ENCODE results near the gene DBT.

DBT gene

GRCh38 chr1:100240631-100241030 is 9.0 kb downstream of the DBT start:
- Histone ChIP-seq H3K4me3 (replicated peaks; ENCODE audit: insufficient read depth, low read length) (no peak overlapping the region), H3K27ac (replicated peaks) (no peak overlapping the region), H3K27me3 (ENCODE audit: insufficient read depth, poor library complexity, severe bottlenecking) (no peaks in the 10 kb centered on the region)
- TF ChIP-seq GABPA (IDR thresholded peaks at IDR 0.05; ENCODE audit: low read depth) (no peak), SPI1 (IDR thresholded peaks at IDR 0.05; ENCODE audit: borderline replicate concordance, low read depth) (no peak), POLR2AphosphoS5 (IDR thresholded peaks at IDR 0.05; ENCODE audit: low read depth) (no peak), REST (IDR thresholded peaks at IDR 0.05; ENCODE audit: insufficient replicate concordance, low read depth) (no peak), CTCF (IDR thresholded peaks at IDR 0.05; ENCODE audit: insufficient read depth, low read length) (no peak)
- no peak for DNase-seq (ENCODE audit: low read depth in 1 of 2, low spot score in 1 of 2)

- Histone ChIP-seq H3K27me3 (ENCODE audit: insufficient read depth, poor library complexity, severe bottlenecking) (no peaks in the 10 kb centered on the region), H3K27ac (replicated peaks) (no peak overlapping the region), H3K4me3 (replicated peaks; ENCODE audit: insufficient read depth, low read length) (no peak overlapping the region)
- TF ChIP-seq REST (IDR thresholded peaks at IDR 0.05; ENCODE audit: insufficient replicate concordance, low read depth), result no peak
- TF ChIP-seq GABPA (IDR thresholded peaks at IDR 0.05; ENCODE audit: low read depth), result no peak
- TF ChIP-seq POLR2AphosphoS5 (IDR thresholded peaks at IDR 0.05; ENCODE audit: low read depth), result no peak
- no peak for TF ChIP-seq SPI1 (IDR thresholded peaks at IDR 0.05; ENCODE audit: borderline replicate concordance, low read depth)
- TF ChIP-seq CTCF (IDR thresholded peaks at IDR 0.05; ENCODE audit: insufficient read depth, low read length), result no peak
- DNase-seq (ENCODE audit: low read depth in 1 of 2, low spot score in 1 of 2), result no peak
Observed at GRCh38 chr1:100239961-100240360, 9.7 kb downstream of the DBT start.

GRCh38 chr1:100237091-100237490 is 12.5 kb downstream of the DBT start:
- no peak for TF ChIP-seq REST (IDR thresholded peaks at IDR 0.05; ENCODE audit: insufficient replicate concordance, low read depth)
- TF ChIP-seq POLR2AphosphoS5 (IDR thresholded peaks at IDR 0.05; ENCODE audit: low read depth), result no peak
- TF ChIP-seq SPI1 (IDR thresholded peaks at IDR 0.05; ENCODE audit: borderline replicate concordance, low read depth), result no peak
- TF ChIP-seq CTCF (IDR thresholded peaks at IDR 0.05; ENCODE audit: insufficient read depth, low read length), result no peak
- DNase-seq (ENCODE audit: low read depth in 1 of 2, low spot score in 1 of 2), result no peak
- no peaks in the 10 kb centered on the region for H3K27me3 ChIP-seq (ENCODE audit: insufficient read depth, poor library complexity, severe bottlenecking)
- no peak overlapping the region for H3K27ac ChIP-seq (replicated peaks)
- no peak overlapping the region for H3K4me3 ChIP-seq (replicated peaks; ENCODE audit: insufficient read depth, low read length)
